CD4-positive, alpha-beta T cell treated with Interleukin-4 for 4 hours (primary cell): ENCODE measurements around the gene PLEKHF1.
A peak's percentile ranks its signal among the peaks of the same experiment; 100 is the strongest.

ENCODE experiments used
- DNase-seq: peaks from one replicate; pipeline ENCODE4 v3.0.0-alpha.2; 2020

The PLEKHF1 gene

GRCh38 chr19:29681422-29682235, 16.4 kb downstream of the PLEKHF1 start:
- no peak for DNase-seq

DNA sequence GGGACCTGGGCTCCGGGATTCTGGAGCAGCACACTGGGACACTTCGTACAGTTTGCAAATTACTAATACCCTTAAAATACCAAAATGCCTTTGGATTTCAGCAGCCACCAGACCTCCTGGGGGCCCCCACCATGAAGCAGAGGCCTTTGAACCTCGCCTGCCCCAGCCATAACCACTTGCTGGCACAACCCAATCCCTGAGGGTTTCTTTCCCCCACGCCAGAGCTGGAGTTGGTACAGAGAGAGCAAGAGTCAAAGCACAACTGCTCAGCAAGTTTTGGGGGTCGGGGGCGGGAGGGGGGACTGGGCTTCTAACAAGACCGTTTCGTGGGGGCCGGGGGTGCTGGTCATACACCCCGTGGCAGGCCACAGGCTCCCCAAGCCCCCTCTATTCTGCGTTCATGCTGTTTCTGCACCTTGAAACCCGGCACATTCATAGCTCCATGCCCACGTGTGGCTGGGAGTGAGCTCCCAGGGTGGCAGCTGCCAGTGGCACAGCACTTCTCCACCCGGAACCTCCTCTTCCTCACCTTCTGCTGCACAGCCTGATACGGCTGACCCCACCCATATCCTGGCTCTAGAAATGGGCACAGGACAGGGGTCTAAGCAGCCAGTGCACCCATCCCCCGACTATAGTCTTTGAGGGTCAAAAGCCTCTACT, 17.1 kb downstream of the PLEKHF1 start:
- no peak for DNase-seq

DNA sequence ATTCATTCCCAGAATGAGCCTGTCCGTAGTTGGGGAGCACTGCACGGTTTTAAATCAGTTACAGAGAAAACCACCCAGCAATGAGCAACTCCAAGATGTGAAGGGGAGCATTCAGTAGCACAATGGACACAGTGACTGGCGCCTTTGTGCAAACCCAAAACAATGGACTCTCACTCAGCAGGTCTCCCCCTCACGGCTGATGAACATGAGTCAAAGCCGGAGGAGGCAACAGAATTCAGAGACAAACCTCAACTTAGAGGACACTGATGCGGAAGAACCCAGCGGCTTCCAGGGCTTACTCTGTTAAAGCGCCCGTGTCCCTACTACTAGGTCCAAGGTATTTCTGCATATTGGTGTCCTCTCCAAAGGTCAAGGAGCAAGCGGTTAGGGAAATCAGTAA, 17.7 kb downstream of the PLEKHF1 start:
- DNase-seq: no peak

DNA sequence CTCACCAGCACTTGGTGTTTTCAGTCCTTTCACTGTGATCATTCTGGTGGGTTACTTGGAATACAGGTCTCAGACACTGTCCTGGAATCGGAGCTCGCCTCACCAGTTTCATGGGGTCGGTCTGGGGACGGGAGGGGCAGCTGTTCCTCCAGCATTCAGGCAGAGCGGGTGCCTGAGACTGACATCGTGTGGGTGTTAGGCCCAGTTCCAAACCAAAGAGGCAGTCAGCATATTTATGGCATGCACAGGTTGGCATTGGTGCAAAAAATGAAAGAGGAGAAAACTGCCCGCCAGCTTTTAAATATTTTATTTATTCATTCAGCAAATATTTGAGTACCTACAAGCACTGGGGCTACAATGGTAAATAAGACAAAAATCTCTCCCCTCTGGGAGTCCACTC, 20.1 kb downstream of the PLEKHF1 start:
- no peak for DNase-seq

DNA sequence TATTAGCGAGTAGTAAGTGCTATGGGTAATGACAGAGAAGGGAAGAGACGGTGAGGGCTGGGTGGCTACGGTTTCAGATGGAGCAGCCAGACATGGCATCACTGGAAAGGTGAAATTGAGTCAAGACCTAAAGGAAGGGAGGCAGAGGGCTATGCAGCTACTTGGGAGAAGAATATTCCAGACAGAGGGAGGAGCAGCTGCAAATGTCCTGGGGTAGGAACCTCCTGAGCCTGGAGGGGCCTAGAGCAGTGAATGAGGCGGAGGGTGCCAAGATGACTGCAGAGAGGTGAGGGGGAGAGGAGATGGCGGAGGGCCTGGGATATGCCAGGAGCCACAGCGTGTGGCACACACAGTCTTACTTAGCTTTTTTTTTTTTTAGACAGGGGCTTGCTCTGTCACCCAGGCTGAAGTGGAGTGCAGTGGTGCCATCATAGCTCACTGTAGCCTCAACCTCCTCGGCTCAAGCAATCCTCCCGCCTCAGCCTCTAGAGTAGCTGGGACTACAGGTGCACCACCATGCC, 21.1 kb downstream of the PLEKHF1 start:
- no peak for DNase-seq

DNA sequence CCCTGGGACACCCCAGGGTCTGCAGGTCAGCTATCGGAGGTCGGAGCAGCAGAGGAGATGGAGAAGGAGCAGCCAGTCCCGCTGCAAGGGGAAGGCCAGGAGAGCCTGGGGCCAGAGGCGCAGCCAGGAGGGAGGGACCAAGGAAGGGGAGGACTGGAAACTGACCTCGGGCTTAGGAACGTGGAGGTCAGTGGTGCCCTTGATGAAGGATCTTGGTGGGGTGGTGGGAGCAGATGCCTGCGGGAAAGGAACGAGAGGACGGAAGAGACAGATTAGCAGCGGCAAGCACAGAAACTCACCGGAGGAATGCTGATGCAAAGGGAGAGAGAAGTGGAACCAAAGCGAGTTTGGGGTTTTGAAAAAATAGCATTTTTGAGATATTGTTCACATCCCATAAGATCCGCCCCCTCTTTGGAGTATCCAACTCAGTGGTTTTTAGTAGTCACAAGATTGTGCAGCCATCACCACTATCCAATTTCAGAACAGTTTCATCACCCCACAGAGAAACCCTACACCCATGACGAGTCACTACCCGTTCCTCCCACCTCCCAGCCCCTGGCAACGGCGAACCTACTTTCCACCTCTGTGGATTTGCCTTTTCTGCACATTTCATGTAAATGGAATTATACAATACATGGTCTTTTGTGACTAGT, 22.1 kb downstream of the PLEKHF1 start:
- DNase-seq: no peak

DNA sequence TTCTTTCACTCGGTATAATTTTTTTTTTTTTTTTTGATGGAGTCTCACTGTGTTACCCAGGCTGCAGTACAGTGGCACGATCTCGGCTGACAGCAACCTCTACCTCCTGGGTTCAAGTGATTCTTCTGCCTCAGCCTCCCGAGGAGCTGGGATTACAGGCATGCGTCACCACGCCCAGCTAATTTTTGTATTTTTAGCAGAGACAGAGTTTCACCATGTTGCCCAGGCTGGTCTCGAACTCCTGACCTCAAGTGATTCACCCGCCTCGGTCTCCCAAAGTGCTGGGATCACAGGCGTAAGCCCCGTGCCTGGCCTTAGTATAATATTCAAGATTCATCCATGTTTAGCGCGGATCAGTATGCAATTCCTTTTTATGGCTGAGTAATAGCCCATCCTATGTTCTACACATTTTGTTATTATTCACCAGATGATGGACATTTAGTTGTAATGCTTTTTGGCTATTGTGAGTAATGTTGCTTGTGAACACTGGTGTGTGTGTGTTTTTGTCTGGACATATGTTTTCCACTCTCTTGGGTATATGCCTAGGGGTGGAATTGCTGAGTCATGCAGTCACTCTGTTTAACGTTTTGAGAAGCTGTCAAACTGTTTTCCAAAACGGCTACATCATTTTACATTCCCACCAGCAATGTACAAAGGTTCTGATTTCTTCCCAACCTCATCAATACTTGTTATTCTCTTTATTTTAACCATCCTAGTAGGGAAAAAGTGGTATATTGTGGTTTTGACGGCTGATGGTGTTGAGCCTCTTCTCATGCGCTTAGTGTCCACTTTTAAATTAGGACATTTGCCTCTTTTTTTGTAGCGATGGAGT, 22.9 kb downstream of the PLEKHF1 start:
- DNase-seq: no peak

- peak; percentile 77 for DNase-seq
Observed at GRCh38 chr19:29690842-29691241, 25.6 kb downstream of the PLEKHF1 start.

DNA sequence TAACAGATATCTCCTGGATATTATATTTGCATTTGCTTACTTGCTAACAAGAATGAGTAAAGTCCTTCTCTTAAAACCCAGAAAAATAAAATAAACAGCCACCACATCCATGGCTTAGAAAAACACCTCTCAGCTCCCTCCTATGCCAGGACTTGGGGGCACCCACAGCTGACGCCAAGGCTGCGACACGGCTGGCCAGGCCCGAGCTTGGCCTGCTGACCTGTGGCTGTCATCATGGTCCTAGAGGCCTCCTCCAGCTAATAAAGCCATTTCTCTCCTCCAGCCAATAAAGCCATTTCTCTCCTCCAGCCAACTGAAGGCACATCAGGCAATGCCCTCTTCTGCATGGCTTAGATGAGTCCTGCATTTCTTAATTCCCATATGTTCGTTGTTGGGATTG, 28.9 kb downstream of the PLEKHF1 start:
- no peak for DNase-seq

- DNase-seq: peak; percentile 72
Observed at GRCh38 chr19:29694669-29695627, 29.7 kb downstream of the PLEKHF1 start.

- no peak for DNase-seq
Observed at GRCh38 chr19:29695765-29696564, 30.7 kb downstream of the PLEKHF1 start.

DNA sequence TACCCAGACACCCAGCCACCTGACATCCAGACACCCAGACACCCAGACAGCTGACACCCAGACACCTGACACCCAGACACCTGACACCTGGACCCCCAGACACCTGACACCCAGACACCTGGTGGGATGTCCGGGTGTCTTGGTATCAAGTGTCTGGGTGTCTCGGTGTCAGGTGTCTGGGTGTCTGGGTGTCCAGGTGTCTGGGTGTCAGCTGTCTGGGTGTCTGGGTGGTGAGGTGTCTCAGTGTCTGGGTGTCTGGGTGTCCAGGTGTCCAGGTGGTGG, 31.2 kb downstream of the PLEKHF1 start:
- no peak for DNase-seq

- DNase-seq: no peak
Observed at GRCh38 chr19:29697523-29698261, 32.4 kb downstream of the PLEKHF1 start.

DNA sequence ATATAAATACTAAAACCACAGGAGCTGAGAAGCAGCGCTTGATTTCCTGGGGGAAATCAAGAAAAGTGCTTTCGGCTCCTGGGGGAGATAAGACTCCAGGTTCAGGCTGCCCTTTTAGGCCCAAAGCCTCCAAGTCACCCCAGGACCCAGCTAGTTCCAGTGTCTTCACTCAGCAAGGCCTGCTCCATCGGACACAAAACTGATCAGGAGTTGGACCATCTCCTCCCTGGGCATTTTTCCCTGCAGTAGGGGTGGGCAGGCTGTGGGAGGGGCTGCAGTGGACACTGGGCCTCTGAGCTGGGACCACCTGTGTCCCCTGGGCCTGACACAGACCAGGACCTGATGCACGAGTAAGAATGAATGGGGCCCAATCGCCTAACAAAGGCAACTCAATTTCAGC, 34.6 kb downstream of the PLEKHF1 start:
- no peak for DNase-seq

- DNase-seq: no peak
Observed at GRCh38 chr19:29700498-29700897, 35.2 kb downstream of the PLEKHF1 start.

DNA sequence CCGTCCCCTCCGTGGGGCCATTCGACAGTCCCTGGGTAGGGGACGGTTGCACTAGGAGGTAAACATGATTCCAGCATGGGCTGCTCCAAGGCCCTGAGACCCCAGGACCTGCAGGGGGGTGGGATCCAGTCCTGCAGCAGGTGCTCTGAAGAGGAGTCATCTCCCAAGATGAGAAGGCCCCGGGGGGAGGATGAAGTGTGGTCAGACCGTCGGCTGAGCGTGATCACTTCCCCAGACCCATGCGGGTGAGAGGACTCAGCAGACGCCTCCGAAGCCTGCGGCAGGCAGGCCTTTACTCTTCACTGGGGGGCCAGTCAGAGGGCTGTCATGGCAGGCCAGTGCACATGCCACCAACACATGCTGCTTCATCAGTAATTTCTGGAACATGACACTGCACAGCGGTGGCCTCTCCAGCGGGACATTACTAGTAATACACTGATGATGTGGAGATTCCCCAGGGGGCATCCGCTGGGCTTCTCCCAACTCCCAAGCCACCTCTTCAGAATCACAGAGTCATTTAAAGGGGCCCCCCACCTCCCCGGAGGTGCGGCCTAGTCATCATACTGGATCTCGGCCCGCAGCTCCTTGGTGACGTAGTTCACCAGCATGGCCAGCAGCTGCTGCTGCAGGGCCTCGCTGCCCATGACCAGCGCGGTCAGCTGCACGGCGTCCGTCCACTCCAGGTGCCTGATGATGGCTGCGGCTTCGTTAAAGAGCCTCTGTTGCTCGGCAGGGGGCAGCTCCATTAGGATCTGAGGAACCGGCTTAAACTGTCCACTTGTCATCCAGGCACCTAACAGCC, 37.1 kb downstream of the PLEKHF1 start:
- DNase-seq: no peak

DNA sequence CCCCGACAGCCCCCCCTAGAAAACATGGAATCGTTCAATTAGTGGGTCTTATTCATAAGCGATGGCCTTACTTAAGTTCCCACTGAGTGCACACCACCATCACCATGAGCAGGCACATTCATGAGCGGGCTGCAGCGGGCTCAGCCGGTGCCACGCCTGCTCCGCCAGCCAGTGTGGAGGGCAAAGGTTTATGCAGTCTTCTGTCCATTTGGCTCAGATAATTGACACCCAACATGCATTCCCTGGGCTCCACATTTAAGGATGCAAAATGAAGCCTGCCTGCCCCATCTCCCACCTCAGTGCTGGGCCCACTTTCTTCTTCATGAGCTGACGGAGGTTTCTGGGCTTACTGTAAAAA, 37.7 kb downstream of the PLEKHF1 start:
- DNase-seq: no peak

DNA sequence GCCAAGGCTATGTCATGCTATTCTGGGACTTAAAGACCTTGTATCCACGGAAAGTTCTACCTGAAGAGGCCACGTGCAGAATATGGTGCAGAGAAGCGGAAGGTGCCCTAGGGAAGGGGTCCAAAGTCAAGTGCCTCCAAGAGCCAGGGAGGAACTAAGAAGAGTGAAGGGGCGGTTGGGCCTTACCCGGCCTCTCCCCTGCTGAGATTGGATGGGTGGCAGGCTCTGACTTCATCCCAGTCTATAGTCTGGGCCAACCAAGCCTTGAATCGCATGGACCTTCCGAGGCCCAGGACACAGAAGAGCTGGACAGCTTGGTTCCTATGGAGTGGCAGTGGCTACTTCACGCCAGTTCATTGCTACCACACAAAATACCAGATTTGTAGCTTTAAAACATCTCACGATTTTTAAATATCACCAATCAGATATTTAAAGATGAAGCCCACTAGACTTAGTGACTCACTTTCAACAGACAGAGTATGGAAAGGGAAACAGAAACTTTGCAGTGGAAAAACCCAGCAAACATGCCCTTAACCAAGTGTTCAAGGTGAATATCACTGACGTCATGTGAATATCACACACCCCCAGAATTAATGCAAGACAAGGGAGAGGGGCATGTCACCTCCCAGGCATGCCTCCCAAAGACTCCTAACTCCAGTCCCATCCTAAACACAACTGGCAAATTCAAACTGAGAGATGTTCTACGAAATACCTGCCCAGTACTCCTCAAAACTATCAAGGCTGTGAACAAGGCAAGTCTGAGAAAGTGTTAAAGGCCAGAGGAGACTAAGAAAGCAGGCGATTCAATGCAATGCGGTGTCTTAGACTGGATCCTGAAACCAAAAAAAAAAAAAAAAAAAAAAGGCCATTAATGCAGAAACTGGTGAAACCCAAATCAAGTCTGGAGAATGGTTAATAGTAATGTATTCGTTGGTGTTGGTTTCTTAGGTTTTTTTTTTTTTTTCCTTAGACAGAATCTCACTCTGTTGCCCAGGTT, 39.6 kb downstream of the PLEKHF1 start:
- peak; percentile 56 for DNase-seq
